CD8-positive, alpha-beta memory T cell (primary cell): ENCODE results near the gene HOMER2. TPM values are rescaled to one million over a fixed set of nuclear protein-coding genes. Genes with fewer than 3 reads are reported as not detected.

Experiments used
- CTCF ChIA-PET: fragments of 350-600 bp; sonication (Branson Sonifier 250); formaldehyde crosslinking; loops from one replicate; lab custom pipeline; 2021; ENCODE audit warnings: antibody characterized with exemption; lab: Charles Lee
- POLR2A ChIA-PET: fragments of 350-600 bp; sonication (Branson Sonifier 250); formaldehyde crosslinking; loops from one replicate; lab custom pipeline; 2021; ENCODE audit warnings: antibody characterized with exemption; lab: Charles Lee
- DNase-seq, 5 donors: peaks; one replicate each; pipeline versions ENCODE4 v3.0.0 to v3.0.0-alpha.2; 2020 to 2022; ENCODE audit warnings: mixed read lengths in 1 of 5
- H3K27ac ChIP-seq: one replicate; pipeline ENCODE4 v1.7.0; 2013; ENCODE audit warnings: low read depth, mild to moderate bottlenecking, low read length, moderate library complexity
- H3K27me3 ChIP-seq: 2 replicates; pipeline ENCODE4 v1.7.0; 2013; ENCODE audit warnings: low read length, mild to moderate bottlenecking; ENCODE audit not compliant: insufficient read depth, poor library complexity, severe bottlenecking
- H3K36me3 ChIP-seq: 2 replicates; pipeline ENCODE4 v1.7.0; 2013; ENCODE audit warnings: mild to moderate bottlenecking, low read length, moderate library complexity; ENCODE audit not compliant: insufficient read depth
- H3K4me1 ChIP-seq: 2 replicates; pipeline ENCODE4 v1.7.0; 2013; ENCODE audit warnings: mild to moderate bottlenecking, low read length, moderate library complexity; ENCODE audit not compliant: insufficient read depth
- H3K4me3 ChIP-seq: 2 replicates; pipeline ENCODE4 v1.7.0; 2013; ENCODE audit warnings: mild to moderate bottlenecking, low read length
- H3K9me3 ChIP-seq: 2 replicates; pipeline ENCODE4 v1.7.0; 2013; ENCODE audit warnings: mild to moderate bottlenecking, low read length
- H3K27ac Mint-ChIP-seq, 8 donors: one replicate each; pipeline ENCODE4 v1.8.0; 2020 to 2021; ENCODE audit warnings: mixed read lengths in 8 of 8, mild to moderate bottlenecking in 6 of 8, inconsistent platforms in 3 of 8, moderate library complexity in 3 of 8
- H3K27me3 Mint-ChIP-seq, 2 donors: one replicate each; pipeline ENCODE4 v1.8.0; 2020 to 2021; ENCODE audit warnings: mixed read lengths in 2 of 2, mild to moderate bottlenecking in 1 of 2, moderate library complexity in 1 of 2
- H3K36me3 Mint-ChIP-seq, 3 donors: one replicate each; pipeline ENCODE4 v1.8.0; 2020 to 2021; ENCODE audit warnings: mixed read lengths in 3 of 3, inconsistent platforms in 1 of 3, mild to moderate bottlenecking in 1 of 3
- H3K4me1 Mint-ChIP-seq, 3 donors: one replicate each; pipeline ENCODE4 v1.8.0; 2020 to 2021; ENCODE audit warnings: mixed read lengths in 3 of 3, inconsistent platforms in 1 of 3, mild to moderate bottlenecking in 1 of 3
- H3K4me3 Mint-ChIP-seq, 7 donors: one replicate each; pipeline ENCODE4 v1.8.0; 2020 to 2021; ENCODE audit warnings: mixed read lengths in 7 of 7, mild to moderate bottlenecking in 6 of 7, moderate library complexity in 4 of 7, inconsistent platforms in 2 of 7
- H3K9me3 Mint-ChIP-seq, 5 donors: one replicate each; pipeline ENCODE4 v1.8.0; 2020 to 2022; ENCODE audit warnings: mixed read lengths in 5 of 5, mild to moderate bottlenecking in 3 of 5, moderate library complexity in 2 of 5, inconsistent platforms in 1 of 5
- polyA plus RNA-seq: library from polyadenylated mRNA; unstranded; fragments of 300-500 nt; fragmentation: Illumina TruSeq; gene quantifications from one replicate; pipeline ENCODE4 v1.2.3, GENCODE V29; 2021
- total RNA-seq, 2 experiments: library from RNA; stranded (reverse); gene quantifications; one replicate each; pipeline ENCODE4 v1.2.3, GENCODE V29; 2021

Gene HOMER2
- total and polyA plus RNA-seq, 3 experiments from 2014 or later, result 1.6 to 14.1 (median 13.6) TPM

DNA sequence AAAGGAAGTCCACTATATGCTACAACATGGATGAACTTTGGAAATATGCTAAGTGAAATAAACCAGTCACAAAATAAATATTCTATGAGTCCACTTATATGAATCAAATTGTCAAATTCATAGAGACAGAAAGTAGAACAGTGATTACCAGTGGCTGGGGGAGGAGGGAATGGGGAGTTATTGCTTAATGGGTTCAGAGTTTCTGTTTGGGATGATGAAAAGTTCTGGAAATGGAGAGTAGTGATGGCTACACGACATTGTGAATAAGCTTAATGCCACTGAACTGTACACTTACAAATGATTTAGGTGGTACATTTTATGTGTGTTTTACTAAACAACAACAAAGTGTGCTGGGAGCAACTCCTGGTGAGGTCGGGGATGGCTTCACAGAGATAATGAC is 38.1 kb downstream of the HOMER2 start:
- H3K36me3 ChIP-seq, result no peaks in the 10 kb centered on the region
- ChIA-PET CTCF (no interaction called here), POLR2A (interaction anchor here (0.6 kb wide), 1 partner anchor 17 kb away, joined by 3 read pairs; no protein-coding TSS in a partner anchor)
- Mint-ChIP-seq H3K9me3 (peaks cover 1 to 4% (median 2%) of the 10 kb centered on the region in 5 donors), H3K4me1 (no peaks in the 10 kb centered on the region), H3K36me3 (peaks cover 0 to 3% (median 0%) of the 10 kb centered on the region in 3 donors), H3K27ac (no peak overlapping the region), H3K4me3 (no peak overlapping the region), H3K27me3 (peaks cover 12 to 25% of the 10 kb centered on the region in 2 donors)
- no peak for DNase-seq
- H3K27me3 ChIP-seq, result no peaks in the 10 kb centered on the region
- no peaks in the 10 kb centered on the region for H3K9me3 ChIP-seq
- no peak overlapping the region for H3K27ac ChIP-seq
- H3K4me1 ChIP-seq, result no peaks in the 10 kb centered on the region
- H3K4me3 ChIP-seq, result no peak overlapping the region

DNA sequence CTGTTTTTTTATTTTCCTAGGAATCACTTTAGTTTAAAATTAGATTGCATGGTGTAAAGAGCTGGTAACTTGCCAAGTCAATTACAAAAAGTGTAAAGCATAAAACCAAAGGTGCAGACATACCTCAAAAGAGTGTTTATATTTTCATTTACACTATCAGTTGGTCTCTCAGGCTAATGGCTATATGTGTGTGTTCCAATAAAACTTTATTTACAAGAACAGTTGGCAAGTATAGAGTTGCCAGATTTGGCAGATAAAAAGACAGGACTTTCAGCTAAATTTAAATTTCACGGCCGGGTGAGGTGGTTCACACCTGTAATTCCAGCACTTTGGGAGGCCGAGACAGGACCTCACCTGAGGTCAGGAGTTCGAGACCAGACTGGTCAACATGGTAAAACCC is 41.1 kb downstream of the HOMER2 start:
- Mint-ChIP-seq H3K36me3 (peaks cover 0 to 5% (median 3%) of the 10 kb centered on the region in 3 donors), H3K27ac (no peak overlapping the region), H3K27me3 (peaks cover 14 to 35% of the 10 kb centered on the region in 2 donors), H3K4me1 (no peaks in the 10 kb centered on the region), H3K9me3 (peaks cover 9 to 16% (median 15%) of the 10 kb centered on the region in 5 donors), H3K4me3 (no peak overlapping the region)
- no peak for DNase-seq
- ChIA-PET CTCF (no interaction called here), POLR2A (no interaction called here)
- no peak overlapping the region for H3K27ac ChIP-seq
- H3K27me3 ChIP-seq, result no peaks in the 10 kb centered on the region
- no peak overlapping the region for H3K4me3 ChIP-seq
- no peaks in the 10 kb centered on the region for H3K36me3 ChIP-seq
- no peaks in the 10 kb centered on the region for H3K9me3 ChIP-seq
- no peaks in the 10 kb centered on the region for H3K4me1 ChIP-seq

DNA sequence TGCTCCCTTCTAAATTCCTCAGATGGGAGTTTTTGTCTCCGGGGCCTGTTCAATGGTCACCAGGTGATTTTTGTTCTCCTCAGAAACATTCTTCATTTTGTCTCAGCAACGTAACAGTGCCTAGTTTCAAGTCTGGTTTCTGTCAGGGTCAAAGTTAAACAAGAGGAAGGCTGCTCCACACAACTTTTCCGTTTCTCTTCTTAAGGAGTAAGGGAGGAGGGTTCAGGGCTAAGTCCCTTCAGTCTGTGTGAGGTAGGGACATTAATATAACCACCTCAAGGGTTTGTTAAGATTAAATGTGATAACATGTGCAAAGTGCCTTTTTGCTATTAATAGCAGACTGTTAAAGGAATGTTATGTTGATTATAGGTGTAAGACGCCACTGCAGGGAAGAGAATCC is 41.8 kb downstream of the HOMER2 start:
- Mint-ChIP-seq H3K9me3 (peaks cover 9 to 16% (median 15%) of the 10 kb centered on the region in 5 donors), H3K36me3 (peaks cover 0 to 5% (median 3%) of the 10 kb centered on the region in 3 donors), H3K27ac (peak overlapping the region in 1 of 8 donors; percentile 3), H3K4me1 (no peaks in the 10 kb centered on the region), H3K27me3 (peaks cover 14 to 40% of the 10 kb centered on the region in 2 donors), H3K4me3 (no peak overlapping the region)
- Histone ChIP-seq H3K27ac (no peak overlapping the region), H3K9me3 (no peaks in the 10 kb centered on the region), H3K4me3 (no peak overlapping the region), H3K27me3 (no peaks in the 10 kb centered on the region), H3K36me3 (no peaks in the 10 kb centered on the region), H3K4me1 (no peaks in the 10 kb centered on the region)
- no peak for DNase-seq
- POLR2A ChIA-PET, result no interaction called here
- CTCF ChIA-PET, result no interaction called here

DNA sequence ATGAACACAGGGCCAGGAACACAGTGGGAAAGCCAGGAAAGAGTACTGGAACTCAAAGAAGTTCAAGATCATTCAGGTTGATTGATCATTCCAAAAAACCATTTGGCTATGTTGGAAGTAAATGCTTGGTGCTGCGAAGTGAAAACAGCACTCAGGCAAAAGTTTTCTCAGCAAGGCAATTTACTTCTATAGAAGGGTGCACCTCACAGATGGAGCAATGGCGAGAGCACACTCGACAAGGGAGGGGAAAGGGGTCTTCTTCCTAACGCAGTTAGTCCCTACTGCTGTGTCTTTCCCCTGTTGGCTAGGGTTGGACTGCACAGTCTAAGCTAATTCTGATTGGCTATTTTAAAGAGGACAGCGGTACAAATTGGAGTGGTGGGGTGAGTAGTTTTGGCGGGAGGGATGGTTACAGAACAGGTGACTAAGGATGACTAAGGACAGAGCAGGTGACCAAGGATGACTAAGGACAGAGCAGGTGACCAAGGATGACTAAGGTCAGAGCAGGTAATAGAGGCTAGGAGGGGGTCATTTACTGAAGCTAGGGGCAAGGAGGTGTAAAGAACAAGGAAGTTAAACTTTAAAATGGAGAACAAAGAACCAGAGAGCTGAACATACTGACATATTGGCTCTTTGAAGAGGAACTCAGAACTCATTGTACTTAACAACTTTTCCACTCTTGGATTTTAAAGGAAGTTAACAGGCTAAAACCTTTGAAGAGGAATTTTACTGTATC is 43.3 kb downstream of the HOMER2 start:
- POLR2A ChIA-PET, result no interaction called here
- no peaks in the 10 kb centered on the region for H3K4me1 ChIP-seq
- H3K27ac ChIP-seq, result no peak overlapping the region
- no peaks in the 10 kb centered on the region for H3K4me1 Mint-ChIP-seq
- H3K4me3 ChIP-seq, result no peak overlapping the region
- CTCF ChIA-PET, result no interaction called here
- peaks cover 14 to 46% of the 10 kb centered on the region in 2 donors for H3K27me3 Mint-ChIP-seq
- H3K36me3 ChIP-seq, result no peaks in the 10 kb centered on the region
- H3K4me3 Mint-ChIP-seq, result no peak overlapping the region
- H3K9me3 Mint-ChIP-seq, result peaks cover 9 to 16% (median 15%) of the 10 kb centered on the region in 5 donors
- peaks cover 0 to 5% (median 0%) of the 10 kb centered on the region in 3 donors for H3K36me3 Mint-ChIP-seq
- no peaks in the 10 kb centered on the region for H3K27me3 ChIP-seq
- H3K9me3 ChIP-seq, result no peaks in the 10 kb centered on the region
- peak overlapping the region in 1 of 8 donors; percentile 82 for H3K27ac Mint-ChIP-seq
- DNase-seq, result no peak

DNA sequence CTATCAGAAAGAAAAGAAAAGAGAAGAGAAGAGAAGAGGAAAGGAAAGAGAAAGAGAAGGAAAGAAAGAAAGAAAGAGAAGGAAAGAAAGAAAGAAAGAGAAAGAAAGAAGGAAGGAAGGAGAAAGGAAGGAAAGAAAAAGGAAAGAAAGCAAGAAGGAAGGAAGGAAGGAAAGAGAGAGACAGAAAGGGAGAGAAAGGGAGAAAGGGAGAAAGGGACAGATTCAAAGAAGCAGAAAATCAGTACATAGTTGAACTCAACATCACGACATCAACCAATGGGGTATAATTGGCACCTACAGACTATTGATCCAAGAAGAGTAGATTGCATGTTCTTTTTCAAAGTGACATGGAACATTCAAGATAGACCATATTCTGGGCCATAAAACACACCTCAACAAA is 45.2 kb downstream of the HOMER2 start:
- H3K27me3 Mint-ChIP-seq, result peaks cover 11 to 37% of the 10 kb centered on the region in 2 donors
- Histone ChIP-seq H3K4me1 (no peaks in the 10 kb centered on the region), H3K4me3 (no peak overlapping the region), H3K27ac (no peak overlapping the region), H3K36me3 (no peaks in the 10 kb centered on the region), H3K27me3 (no peaks in the 10 kb centered on the region), H3K9me3 (no peaks in the 10 kb centered on the region)
- H3K4me1 Mint-ChIP-seq, result no peaks in the 10 kb centered on the region
- CTCF ChIA-PET, result no interaction called here
- H3K36me3 Mint-ChIP-seq, result peaks cover 0 to 5% (median 0%) of the 10 kb centered on the region in 3 donors
- DNase-seq, result no peak
- no peak overlapping the region for H3K27ac Mint-ChIP-seq
- POLR2A ChIA-PET, result no interaction called here
- no peak overlapping the region for H3K4me3 Mint-ChIP-seq
- H3K9me3 Mint-ChIP-seq, result peaks cover 9 to 16% (median 15%) of the 10 kb centered on the region in 5 donors

DNA sequence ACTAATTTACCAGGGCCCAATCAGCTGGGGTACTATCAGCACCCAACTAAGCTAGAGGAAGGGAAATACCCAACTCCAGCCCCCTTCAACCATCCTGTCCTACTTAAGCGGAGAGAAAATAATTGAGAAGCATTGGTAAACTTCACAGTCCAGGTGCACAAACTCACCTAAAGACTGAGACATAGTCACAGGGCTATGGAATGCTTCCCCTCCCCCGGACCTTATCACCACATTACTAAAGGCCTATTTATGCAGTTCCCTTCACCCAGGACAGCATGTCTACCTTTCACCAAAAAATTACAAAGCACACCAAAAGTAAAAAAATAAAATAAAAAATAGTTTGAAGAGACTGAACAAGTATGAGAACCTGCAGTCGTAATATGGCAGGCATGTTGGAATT is 47.9 kb downstream of the HOMER2 start:
- H3K36me3 ChIP-seq, result no peaks in the 10 kb centered on the region
- no peak overlapping the region for H3K27ac ChIP-seq
- Mint-ChIP-seq H3K4me3 (no peak overlapping the region), H3K4me1 (no peaks in the 10 kb centered on the region), H3K27ac (peak overlapping the region in 1 of 8 donors; percentile 36), H3K36me3 (peaks cover 0 to 5% (median 0%) of the 10 kb centered on the region in 3 donors), H3K9me3 (peaks cover 9 to 16% (median 13%) of the 10 kb centered on the region in 5 donors), H3K27me3 (peaks cover 6 to 30% of the 10 kb centered on the region in 2 donors)
- no peak for DNase-seq
- no peaks in the 10 kb centered on the region for H3K27me3 ChIP-seq
- no peaks in the 10 kb centered on the region for H3K9me3 ChIP-seq
- POLR2A ChIA-PET, result no interaction called here
- CTCF ChIA-PET, result no interaction called here
- H3K4me3 ChIP-seq, result no peak overlapping the region
- no peaks in the 10 kb centered on the region for H3K4me1 ChIP-seq

DNA sequence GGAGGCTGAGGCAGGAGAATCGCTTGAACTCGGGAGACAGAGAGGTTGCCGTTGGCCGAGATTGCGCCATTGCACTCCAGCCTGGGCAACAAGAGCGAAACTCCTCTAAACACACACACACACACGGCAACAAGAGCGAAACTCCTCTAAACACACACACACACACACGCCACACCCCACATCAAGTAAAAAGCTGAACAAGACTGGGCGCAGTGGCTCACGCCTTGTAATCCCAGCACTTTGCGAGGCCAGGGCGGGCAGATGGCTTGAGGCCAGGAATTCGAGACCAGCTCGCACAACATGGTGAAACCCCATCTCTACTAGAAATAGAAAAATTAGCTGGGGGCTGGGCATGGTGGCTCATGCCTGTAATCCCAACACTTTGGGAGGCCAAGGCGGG is 49.0 kb downstream of the HOMER2 start:
- Histone ChIP-seq H3K4me1 (no peaks in the 10 kb centered on the region), H3K27ac (no peak overlapping the region), H3K4me3 (no peak overlapping the region), H3K9me3 (no peaks in the 10 kb centered on the region), H3K27me3 (no peaks in the 10 kb centered on the region), H3K36me3 (no peaks in the 10 kb centered on the region)
- H3K4me3 Mint-ChIP-seq, result no peak overlapping the region
- no peaks in the 10 kb centered on the region for H3K4me1 Mint-ChIP-seq
- CTCF ChIA-PET, result no interaction called here
- H3K27me3 Mint-ChIP-seq, result peaks cover 4 to 30% of the 10 kb centered on the region in 2 donors
- H3K36me3 Mint-ChIP-seq, result peaks cover 0 to 5% (median 0%) of the 10 kb centered on the region in 3 donors
- peaks cover 3 to 7% (median 5%) of the 10 kb centered on the region in 5 donors for H3K9me3 Mint-ChIP-seq
- no peak for DNase-seq
- POLR2A ChIA-PET, result no interaction called here
- H3K27ac Mint-ChIP-seq, result no peak overlapping the region

DNA sequence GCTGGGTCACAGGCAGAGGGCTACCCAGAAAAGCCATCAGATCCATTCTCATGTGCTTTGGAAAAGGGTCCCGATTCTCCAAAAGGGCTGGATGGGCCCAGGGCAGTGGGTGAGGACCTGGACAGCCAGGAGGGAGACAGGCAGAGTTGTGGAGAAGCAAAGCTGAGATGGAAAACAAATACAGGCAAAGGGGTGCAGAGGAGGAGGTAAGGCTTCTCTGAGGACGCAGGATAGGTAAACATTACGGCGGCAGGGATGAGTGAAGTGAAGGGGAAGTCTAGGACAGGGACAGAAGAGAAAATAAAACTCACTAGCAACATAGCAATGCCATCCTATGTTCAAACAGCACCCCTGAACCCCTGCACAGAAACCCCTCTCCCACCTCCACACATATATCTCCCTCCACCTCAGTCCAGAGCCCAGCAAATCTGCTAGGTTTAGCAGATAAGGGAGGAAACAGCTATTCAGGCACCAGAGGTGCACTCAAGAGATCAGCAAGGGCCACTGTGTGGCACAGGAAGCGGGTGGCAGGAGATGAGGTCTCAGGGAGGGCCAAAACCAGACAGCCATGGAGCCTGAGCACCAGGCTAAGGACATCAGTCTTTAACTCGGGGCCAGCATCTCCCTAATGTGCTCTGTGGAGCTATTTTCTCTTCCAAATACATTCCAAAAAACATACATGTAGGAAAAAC is 51.3 kb downstream of the HOMER2 start:
- H3K4me3 Mint-ChIP-seq, result no peak overlapping the region
- no peaks in the 10 kb centered on the region for H3K36me3 Mint-ChIP-seq
- H3K36me3 ChIP-seq, result no peaks in the 10 kb centered on the region
- no peak overlapping the region for H3K27ac ChIP-seq
- H3K4me1 ChIP-seq, result no peaks in the 10 kb centered on the region
- no peaks in the 10 kb centered on the region for H3K9me3 Mint-ChIP-seq
- POLR2A ChIA-PET, result no interaction called here
- H3K27me3 ChIP-seq, result no peaks in the 10 kb centered on the region
- no peak for DNase-seq
- no peaks in the 10 kb centered on the region for H3K9me3 ChIP-seq
- no peak overlapping the region for H3K4me3 ChIP-seq
- CTCF ChIA-PET, result no interaction called here
- peak overlapping the region in 1 of 8 donors; percentile 71 for H3K27ac Mint-ChIP-seq
- no peaks in the 10 kb centered on the region for H3K4me1 Mint-ChIP-seq
- peaks cover 3 to 20% of the 10 kb centered on the region in 2 donors for H3K27me3 Mint-ChIP-seq
